HG02885 (cell line): ENCODE measurements around the gene ARHGAP10.

Source experiments
- ATAC-seq: cut with Tn5 transposase; IDR thresholded peaks from one replicate; pipeline ENCODE4 v1.9.1; 2021; ENCODE audit warnings: mild to moderate bottlenecking; ENCODE audit not compliant: unreplicated experiment, poor library complexity

ARHGAP10 gene

GRCh38 chr4:148007792-148008191 lies 275.9 kb downstream of the ARHGAP10 start:
- no peak for ATAC-seq

DNA sequence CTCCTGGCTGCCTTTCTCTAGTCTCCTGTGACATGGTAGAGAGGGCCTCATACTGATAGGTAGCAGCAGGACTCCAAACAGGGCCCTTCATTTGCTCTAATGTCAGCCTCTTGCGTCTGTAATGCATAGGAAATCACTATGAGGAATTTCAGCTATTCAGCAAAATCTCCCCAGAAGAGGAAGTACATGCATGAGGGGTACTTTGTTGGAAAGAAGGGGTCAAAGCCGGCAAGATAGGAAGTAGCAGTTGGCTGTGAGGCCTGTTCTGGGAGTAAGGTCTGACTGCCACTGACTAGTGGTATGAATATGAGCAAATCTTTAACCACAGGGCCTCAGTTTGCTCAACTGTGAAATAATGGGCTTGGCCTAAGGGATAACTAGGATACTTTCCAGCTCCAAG lies 283.2 kb downstream of the ARHGAP10 start:
- ATAC-seq: peak; percentile 42

DNA sequence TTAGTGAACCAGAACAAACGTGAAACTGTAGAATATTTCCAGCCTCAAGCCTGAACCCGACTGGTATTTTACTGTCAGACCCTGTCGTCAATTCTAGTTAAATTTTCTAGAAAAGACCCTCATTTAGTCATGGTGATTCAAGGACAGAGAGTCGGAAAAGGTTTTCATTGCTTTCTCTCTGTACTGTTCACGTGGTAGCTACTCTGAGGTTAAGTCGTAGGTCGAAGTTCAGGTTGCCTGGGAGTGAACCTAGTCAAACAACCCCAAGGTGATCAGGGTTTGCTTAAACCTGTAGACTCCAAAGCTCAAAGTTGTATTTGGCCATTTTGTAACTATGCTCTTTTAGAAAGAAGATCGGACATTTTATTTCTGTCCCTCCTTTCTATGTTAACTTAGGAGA lies 283.6 kb downstream of the ARHGAP10 start:
- ATAC-seq: no peak

GRCh38 chr4:148016063-148016637 lies 284.3 kb downstream of the ARHGAP10 start:
- no peak for ATAC-seq

DNA sequence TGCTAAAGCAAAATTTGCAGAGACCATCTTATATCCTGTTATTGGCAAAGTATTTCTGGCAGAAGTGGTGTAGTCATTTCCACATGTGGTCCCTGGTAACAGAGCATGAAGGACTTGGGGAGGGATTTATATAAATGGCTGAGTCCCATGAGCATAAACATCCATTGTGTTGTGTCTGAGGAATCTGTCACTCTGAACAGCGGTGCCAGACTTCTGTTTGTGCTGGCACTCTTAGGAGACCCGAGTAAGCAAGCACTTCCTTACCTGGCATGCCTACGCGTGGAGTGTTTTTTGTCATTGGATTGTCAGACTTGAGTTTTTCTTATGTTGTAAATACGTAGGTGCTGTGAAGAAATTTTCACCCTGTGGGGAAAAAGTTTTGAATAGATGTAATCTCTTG lies 285.9 kb downstream of the ARHGAP10 start:
- no peak for ATAC-seq

DNA sequence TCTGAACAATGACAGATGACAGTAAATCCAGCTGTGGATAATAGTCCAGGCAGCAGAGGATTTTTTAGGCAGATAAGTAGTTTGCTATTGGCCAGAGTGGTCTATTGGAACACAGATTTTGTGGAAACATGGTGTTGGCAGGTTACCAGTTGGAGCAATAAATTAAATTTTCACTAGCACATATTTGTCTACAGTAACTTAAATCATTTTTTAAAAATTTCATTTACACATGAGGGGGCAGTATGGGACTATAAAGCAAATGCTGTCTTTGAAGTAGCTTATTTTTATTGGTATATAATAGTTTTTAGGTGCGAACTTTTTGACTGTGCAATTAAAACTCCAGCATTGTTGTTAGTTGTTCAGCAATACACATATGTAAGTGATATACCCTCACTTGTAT lies 289.8 kb downstream of the ARHGAP10 start:
- no peak for ATAC-seq

GRCh38 chr4:148022975-148023374 lies 291.1 kb downstream of the ARHGAP10 start:
- no peak for ATAC-seq

DNA sequence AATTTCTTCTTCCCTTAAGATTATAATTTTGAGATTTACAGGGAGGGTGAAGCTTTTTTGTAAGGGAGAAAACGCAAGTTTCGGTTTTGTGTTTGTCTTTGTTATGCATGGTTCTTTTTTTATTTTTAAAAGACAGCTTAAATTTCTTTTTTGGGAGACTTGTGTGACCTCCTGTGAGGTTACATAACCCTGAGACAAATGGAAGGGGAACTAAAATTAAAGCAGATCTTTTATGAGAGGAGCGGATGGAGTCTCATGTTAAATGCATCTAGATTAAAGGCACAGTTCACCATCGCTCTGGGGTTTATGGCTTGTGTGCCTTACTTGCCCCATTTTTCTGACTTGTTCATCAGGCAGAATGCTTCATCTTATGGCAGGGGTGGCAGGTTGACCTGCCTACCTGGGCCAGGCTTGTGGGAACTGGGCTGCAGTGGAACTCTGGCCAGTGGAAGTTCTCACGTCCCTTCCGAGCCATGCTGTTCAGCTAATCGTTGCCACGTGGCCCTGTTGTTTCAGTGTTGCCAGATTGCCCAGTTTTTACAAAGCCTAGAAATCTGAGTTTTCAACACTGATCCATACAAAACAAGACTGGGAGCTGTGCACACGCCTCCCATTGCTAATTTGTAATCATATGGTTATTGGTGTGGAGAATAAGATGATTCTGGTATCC lies 291.8 kb downstream of the ARHGAP10 start:
- ATAC-seq: no peak

DNA sequence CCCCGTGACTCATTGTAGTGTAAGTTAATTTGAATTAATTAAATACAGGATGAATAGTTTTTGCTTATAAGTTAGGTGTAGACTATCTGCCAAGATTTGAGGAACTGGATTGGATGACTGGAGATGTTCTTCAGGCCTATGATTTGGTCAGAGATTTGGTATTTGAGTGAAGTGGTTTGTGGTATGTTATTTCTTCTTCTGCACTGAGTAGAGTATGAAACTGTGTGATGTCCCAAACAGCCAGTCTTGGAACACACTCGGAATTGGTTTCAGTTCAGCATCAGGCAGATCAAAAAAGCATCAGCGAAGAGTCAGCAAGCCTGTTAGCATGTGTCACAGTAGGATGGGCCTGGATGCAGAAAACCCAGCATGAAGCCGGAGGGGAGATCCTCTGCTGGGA lies 294.1 kb downstream of the ARHGAP10 start:
- no peak for ATAC-seq

GRCh38 chr4:148027201-148027600 lies 295.3 kb downstream of the ARHGAP10 start:
- no peak for ATAC-seq

- ATAC-seq: no peak
Measured at GRCh38 chr4:148029781-148030180, 297.9 kb downstream of the ARHGAP10 start.

DNA sequence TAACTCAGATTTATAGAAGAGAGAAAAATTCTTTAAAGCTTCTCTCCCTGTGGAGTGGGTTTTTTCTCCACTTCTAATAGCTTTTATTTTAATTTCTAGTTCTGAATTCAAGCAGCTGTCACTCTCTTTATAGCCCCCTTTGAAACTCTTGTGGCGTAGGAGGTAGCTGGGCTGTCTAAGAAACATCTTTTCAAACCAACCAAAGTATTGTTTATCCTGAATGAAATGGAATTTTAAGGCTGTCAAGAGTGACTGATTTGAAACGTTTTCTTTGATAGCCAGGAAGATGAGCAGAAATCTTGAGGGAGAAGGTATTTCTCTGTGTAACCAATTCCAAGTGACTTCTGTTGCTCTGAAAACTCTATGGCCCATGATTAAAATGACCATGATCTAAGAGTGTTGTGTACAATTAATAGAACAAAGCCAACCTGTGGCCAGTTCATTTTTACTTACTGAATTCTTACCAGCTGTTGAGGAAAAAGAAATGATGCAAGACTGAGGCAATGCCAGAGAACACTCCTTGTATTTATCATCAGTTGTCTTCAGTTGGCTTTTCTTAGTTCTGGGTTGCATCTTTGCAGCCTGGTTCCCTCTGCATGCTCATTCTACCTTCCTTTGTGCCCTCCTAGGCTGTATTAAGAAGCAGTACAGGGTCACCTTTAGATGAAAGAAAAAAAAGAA lies 298.4 kb downstream of the ARHGAP10 start:
- no peak for ATAC-seq

GRCh38 chr4:148034813-148035212 lies 302.9 kb downstream of the ARHGAP10 start:
- no peak for ATAC-seq

- ATAC-seq: no peak
Measured at GRCh38 chr4:148041606-148042329, 309.9 kb downstream of the ARHGAP10 start.

DNA sequence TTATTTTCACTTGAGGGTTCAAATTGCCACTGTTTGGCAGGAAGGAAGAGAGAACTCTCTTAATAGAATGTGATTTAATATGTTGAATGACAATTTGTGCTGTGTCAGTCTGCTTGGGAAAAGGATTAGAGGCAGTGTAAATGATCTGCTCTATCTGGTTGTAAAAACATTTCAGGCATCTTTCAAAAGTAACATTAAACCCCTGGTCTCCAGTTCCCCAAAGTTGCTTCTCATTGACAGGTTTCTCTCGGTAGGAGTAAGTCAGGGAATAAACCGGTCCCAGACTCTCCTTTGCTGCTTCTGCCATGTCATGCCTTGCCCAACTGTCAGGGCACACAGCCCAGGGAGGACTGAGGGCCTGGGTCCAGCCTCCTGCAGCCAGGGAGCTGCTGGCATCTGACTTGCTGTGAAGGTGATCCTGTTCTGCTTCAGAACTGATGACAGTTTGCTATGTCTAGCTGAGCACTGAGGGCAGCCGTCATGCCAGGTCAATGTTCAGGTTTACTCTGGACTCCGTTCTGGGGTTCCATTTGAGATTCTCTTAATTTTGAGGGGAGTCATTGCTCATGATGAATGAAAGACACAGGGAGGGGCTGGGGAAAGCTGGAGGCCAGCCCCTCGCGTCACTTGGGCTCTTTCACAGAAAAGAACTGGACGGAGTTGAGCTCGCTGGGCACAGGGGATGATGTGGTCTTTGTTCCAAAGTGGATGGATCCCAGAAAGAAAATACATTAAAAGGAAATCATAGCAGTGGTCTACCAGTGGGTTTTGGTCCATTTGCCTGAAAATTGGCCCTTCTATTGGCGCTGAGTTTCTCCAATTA lies 312.4 kb downstream of the ARHGAP10 start:
- no peak for ATAC-seq

DNA sequence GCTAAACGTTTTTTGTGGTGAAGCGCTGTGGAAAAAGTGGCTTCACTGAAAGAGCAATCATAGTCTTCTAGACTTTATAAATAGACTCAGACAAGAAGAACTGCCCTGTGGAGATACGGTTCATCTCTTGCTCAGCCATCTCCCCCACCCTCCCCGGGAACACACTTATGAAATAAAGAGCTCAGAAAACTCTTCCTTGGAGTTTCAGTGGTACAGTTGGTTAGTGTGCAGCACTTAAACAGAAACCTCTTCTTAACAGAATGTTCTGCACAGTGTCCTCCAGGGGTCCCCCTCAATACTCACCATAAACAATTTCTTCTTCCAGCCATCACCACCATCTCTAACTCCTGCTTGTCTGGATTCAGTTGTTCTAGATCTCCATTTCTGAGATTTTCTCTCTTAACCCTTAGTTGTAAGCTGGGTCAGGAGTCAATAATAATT lies 313.0 kb downstream of the ARHGAP10 start:
- peak; percentile 91 for ATAC-seq

DNA sequence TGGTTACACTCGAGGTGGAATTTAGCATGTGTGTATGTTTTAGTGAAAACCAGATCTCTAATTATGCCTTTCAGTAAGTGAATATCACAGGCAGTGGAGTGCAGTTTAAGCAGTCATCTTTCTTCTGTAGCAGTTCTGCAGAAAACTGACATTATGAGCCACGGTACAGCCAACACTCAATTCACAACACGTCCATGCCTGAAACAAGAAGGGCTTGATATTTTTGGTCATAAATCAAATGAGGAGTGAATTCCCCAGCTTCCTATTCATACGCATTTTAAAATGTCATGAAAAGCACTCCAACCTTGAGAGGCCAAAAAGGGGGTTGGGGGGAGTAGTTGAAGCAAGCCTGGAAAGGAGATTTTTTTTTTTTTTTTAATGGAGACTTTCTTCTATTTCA lies 316.7 kb downstream of the ARHGAP10 start:
- ATAC-seq: no peak

- no peak for ATAC-seq
Measured at GRCh38 chr4:148051403-148051802, 319.5 kb downstream of the ARHGAP10 start.

DNA sequence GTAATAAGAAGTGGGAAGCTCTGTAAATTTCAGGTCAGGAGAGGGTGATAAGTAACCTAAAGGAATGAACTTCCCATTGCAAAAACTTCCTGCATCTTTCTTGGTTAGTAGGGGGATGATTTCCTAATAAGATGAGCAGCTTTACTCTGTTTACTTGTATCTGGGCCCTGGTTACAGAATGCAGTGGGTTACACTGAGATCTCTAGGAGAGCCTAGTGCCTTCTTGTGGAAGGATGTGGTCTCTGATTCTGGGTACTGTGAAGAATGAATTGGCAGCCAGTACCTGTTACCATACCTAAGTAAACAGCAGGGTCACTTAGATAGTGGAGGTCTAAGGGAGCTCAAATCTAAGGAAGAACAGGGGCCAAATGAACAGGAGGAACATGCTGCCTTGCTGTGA lies 320.6 kb downstream of the ARHGAP10 start:
- ATAC-seq: no peak

- no peak for ATAC-seq
Measured at GRCh38 chr4:148053298-148054003, 321.6 kb downstream of the ARHGAP10 start.
